ENCODE data around the gene RAB3D.
A peak's percentile ranks its signal among the peaks of the same experiment; 100 is the strongest.

Gene RAB3D

GRCh38 chr19:11293433-11294389 lies 45.7 kb downstream of the RAB3D start:
- peak; percentile 76 to 81 for DNase-seq

- DNase-seq: no peak
Measured at GRCh38 chr19:11291991-11292390, 47.5 kb downstream of the RAB3D start.

GRCh38 chr19:11291415-11291814 lies 48.0 kb downstream of the RAB3D start:
- DNase-seq: no peak

- no peak for DNase-seq
Measured at GRCh38 chr19:11290256-11290655, 49.2 kb downstream of the RAB3D start.

GRCh38 chr19:11288349-11288748 lies 51.1 kb downstream of the RAB3D start:
- DNase-seq: peak; percentile 36 to 47

- DNase-seq: no peak
Measured at GRCh38 chr19:11286312-11286974, 53.0 kb downstream of the RAB3D start.

- no peak for DNase-seq
Measured at GRCh38 chr19:11284515-11284914, 54.9 kb downstream of the RAB3D start.

GRCh38 chr19:11281356-11282049 lies 58.0 kb downstream of the RAB3D start:
- DNase-seq: no peak

- peak; percentile 80 to 86 for DNase-seq
Measured at GRCh38 chr19:11279505-11280236, 59.8 kb downstream of the RAB3D start.

- no peak for DNase-seq
Measured at GRCh38 chr19:11278670-11279069, 60.8 kb downstream of the RAB3D start.

GRCh38 chr19:11274533-11275086 lies 64.8 kb downstream of the RAB3D start:
- no peak for DNase-seq

- no peak for DNase-seq
Measured at GRCh38 chr19:11273989-11274388, 65.5 kb downstream of the RAB3D start.

- DNase-seq: no peak
Measured at GRCh38 chr19:11273296-11273695, 66.2 kb downstream of the RAB3D start.

All from AML-193 (cell line).